SHP77 (cell line): ENCODE results near the gene SULT1C3.

Source experiments
- DNase-seq, 2 experiments: peaks; one replicate each; lab custom pipeline; 2025; lab: John Stamatoyannopoulos, UW

The SULT1C3 gene

GRCh38 chr2:108239786-108240185, at the start of gene SULT1C3:
Gene SULT1C3 (plus strand): TSS chr2:108239968. CDS start chr2:108247195, 7,227 bp downstream.
- no peak for DNase-seq

- no peak for DNase-seq
These were observed 46.5 kb upstream of the SULT1C3 start for GRCh38 chr2:108193251-108193650.

GRCh38 chr2:108194409-108195132, 45.2 kb upstream of the SULT1C3 start:
- DNase-seq = no peak

DNA sequence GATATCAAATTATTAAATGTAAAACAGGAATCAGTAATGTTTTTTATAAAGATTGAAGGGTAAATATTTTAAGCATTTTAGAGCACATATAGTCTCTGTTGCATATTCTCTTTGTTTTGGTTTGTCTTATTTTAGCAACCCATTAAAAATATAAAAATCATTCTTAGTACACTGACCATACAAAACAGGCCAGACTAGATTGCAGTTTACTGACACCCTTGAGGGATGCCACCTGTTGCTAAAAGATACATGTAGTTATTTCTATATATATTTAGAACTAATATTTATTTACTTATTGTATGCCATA, 44.7 kb upstream of the SULT1C3 start:
- DNase-seq = no peak

GRCh38 chr2:108199726-108200125, 40.0 kb upstream of the SULT1C3 start:
- DNase-seq = no peak

- DNase-seq = no peak
These were observed 39.2 kb upstream of the SULT1C3 start for GRCh38 chr2:108200569-108200968.

DNA sequence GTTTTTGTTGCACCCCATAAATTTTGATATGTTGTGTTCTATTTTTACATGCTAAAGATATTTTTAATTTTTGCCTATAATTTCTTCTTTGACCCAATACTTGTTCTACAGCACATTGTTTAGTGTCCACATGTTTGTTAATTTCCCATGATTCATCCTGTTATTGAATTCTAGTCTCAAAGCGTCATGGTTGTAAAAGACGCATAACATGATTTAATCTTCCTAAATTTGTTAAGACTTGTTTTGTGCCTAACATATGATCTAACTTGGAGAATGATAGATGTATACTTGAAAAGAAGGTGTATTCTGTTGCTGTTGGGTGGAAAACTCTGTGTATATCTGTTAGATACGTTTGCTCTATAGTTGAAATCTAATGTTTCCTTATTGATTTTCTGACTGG, 27.1 kb upstream of the SULT1C3 start:
- DNase-seq = no peak

DNA sequence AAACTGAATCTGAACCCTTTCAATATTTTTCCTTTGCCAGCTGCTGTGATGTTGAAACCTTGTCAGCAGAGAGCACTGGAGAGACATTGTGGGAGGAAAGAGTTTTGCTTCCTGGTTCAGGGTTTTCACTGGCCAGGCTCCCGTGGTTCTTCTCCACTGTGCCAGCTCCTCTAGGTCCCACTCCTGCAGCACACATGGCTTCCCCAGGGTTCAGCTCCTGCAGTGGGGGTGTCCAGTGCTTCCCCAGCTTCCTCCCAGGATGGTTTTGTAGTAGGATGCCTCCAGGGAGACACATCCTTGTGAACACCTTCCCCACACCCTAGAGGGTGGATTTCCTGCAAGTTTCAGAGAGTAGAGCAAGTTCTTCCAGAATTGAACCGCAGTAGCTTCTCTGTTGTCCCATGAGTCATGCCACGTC, 24.0 kb upstream of the SULT1C3 start:
- DNase-seq = peak; percentile 28 to 64

DNA sequence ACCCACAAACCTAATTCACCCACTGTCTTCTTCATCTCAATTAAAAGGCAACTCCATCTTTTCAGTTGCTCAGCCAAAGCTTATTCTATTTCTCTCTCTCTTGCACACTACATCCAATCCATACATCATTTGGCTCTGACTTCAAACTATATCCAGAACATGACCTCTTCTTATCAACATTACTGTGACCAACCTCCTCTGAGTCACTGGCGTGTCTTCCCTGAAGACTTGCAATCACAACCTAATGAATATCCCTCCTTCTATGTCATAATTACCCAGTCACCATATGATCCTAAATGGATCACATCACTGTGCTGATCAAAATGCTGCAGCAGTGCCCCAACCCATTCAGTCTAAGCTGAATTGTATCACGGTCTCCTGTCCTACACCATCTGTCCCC, 22.6 kb upstream of the SULT1C3 start:
- DNase-seq = no peak

DNA sequence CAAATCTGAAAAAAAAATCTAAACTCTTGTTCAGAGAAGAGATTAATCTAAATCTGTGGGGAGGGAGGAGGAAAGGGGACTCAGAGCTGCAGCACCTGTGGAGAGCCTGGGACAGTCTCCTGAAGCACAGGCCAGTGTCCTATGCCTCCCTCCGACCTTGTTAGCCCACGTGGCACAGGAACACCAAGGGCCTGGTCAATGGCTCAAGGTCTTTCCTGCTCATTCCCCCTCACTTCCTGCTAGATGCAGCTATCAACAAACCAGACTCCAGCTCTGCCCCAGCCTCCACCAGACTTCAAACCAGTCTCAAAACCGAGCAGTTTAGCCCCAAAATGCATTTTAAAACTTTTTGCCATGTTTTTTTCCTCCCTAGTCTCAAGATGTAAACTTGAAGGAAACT, 20.1 kb upstream of the SULT1C3 start:
- no peak for DNase-seq

GRCh38 chr2:108220191-108220590, 19.6 kb upstream of the SULT1C3 start:
- no peak for DNase-seq

DNA sequence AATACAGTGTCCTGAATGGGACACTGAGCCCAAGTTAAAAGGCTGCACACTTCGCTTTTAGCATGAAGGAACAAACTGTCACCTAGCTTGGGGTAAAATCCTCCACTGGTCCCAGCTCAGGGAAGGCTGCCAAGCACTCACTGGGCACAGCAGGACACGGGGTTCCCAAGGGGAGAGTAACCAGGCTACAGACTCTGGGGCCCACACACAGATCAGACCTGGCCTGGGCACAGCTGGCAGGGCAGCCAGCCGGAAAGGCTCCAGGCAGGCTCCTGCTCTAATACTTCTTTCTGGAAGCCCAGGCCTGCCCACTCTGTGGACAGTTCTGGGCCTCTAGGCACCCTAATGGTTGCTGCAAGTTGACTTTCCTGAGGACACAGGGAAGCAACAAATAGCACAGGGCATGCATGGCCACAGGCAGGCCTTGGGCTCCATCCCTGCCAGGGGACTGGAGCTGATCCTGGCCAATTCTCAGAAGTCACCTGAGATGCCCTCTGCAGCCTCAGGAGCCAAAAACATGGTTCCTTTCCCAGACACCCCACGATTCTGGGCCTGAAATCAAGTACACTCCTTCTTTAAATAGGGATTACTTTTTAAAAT, 18.7 kb upstream of the SULT1C3 start:
- DNase-seq = no peak

DNA sequence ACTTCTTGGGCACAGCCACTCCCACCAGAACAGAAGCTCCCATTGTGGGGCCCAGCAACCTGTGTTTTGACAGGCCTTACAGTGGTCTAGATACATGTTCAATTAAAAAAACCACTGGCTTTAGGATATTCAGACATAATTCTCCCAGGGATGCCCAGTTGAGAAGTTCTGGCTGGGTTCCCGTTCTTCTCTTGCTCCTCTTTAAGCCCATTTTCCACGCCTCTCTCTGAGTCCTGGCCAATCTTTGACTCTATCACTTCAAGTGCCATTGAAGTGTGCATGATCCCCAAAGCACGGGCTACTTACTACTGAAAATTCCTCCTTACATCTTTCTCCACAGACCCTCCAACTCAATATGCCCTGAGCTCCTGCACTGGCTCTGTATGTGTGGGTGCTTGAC, 17.5 kb upstream of the SULT1C3 start:
- no peak for DNase-seq

DNA sequence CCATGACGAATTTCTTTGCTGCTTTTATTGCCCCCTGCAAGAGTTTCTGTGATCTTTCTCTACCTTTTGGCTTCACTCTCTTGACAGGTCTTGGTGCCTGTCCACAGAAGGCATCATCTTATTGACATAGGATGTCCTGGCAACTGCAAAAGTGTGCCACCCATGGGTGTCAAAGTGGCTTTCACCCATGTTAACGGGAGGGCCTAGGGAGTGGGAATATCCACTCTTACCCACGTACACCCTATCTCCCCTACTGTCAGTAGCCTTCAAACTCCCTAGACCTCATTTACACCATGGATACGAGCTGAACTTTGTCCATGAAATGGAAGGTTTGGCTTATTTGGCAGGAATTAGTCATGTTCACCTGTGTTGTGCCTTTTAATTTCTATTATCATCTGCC, 16.2 kb upstream of the SULT1C3 start:
- no peak for DNase-seq

DNA sequence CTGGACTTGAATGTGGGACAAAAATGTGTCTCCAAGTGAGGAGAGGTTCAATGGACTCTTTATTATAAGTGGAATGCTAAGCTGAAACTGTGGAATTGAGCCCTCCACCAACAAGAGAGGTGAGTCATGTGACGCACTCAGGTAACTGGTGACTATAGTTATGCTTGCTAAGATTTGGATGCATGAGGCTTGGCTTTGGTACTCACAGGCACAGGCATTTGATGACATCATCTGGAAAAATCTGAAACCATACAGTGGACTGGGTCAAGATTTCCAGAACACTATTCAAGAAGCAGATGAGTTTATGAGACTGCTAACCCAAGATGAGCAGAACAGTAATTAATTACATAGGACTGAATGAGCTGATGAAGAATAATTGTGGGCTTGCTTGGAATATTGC, 15.7 kb upstream of the SULT1C3 start:
- no peak for DNase-seq

DNA sequence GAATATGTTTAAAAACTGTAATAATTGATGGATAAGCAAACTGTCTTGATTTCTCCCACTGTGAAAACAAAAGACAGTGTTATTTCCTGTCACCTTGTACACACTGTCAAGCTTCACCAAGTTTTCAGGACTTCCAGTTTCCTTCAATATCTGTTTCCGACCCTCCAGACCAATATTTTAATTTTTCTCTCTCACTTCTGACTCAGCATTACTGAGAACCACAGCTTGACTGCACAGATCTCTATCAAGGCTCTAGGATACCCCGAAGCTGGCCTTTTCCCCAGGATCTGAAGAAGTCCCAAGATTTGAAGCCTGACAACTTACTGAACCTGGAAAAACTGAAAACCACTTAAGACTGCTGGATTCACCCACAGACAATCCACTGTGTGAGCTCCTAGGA, 13.2 kb upstream of the SULT1C3 start:
- no peak for DNase-seq

- no peak for DNase-seq
These were observed 11.8 kb upstream of the SULT1C3 start for GRCh38 chr2:108228006-108228405.

DNA sequence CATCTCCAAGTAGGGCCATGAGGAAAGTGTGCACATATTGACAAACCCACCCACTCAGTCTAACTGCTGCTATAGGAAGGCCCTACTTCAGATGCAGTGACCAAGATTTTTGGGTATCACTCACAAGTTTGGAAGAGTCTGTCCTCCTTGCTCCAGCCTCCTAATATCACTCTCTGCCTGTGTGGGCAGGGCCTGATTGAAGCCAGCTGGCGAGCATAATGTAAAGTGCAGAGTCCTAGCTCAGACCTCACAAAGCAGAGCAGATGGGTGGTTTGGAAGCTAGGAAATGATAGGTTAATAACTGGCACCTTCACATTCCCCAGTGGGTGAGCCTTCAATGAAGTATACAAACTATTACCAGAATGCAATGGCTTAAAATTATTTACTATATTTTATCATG, 11.2 kb upstream of the SULT1C3 start:
- DNase-seq = no peak

- DNase-seq = no peak
These were observed 9.9 kb upstream of the SULT1C3 start for GRCh38 chr2:108229875-108230274.

DNA sequence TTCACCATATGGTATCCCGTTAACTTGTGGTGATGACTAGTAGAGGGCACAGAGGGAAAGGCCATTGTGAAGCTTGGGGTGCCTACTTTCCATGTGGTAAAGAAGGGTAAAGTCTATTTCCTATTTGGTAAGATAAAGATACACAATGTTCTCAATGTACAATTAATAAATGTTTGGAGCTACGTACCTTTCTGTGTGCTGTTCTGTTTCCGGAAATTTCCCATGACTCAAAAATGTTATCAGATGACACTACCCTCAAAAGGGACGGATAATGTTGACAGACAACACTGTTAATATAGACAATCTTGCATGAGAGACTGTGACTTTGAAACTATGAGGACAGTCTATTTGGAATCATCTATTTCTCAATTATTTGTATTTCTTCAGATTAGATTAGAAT, 4.2 kb upstream of the SULT1C3 start:
- no peak for DNase-seq

- DNase-seq = no peak
These were observed 3.0 kb upstream of the SULT1C3 start for GRCh38 chr2:108236676-108237335.

DNA sequence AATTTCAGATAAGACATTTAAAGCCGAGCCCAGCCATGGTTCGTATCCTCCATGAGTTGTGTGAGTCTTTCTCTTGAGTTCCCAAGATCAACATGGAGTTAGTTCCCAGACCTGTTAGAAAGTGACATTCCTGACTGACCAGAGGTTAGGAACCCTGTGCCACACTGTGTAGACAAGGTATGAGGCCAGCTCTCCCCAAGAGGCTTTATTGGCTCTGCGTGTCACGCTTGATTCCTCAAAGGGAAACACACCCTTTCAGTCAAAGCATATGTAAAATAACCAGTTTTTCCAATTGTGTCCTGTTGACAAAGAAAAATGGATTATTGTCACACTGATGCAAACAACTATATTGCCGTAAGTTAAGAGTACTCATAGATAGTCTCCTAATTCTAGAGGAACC, 1.2 kb downstream of the SULT1C3 start:
- no peak for DNase-seq

GRCh38 chr2:108243566-108243965, 3.8 kb downstream of the SULT1C3 start:
- no peak for DNase-seq
